ENCODE data around the gene TSPAN11.

- TF ChIP-seq EP300 (IDR thresholded peaks at IDR 0.05) (no peak), USF2 (IDR thresholded peaks at IDR 0.05) (no peak), CTCF (IDR thresholded peaks at IDR 0.05) (no peak), JUNB (IDR thresholded peaks at IDR 0.05) (no peak), RFX5 (IDR thresholded peaks at IDR 0.05) (no peak), BHLHE40 (IDR thresholded peaks at IDR 0.05; ENCODE audit: low read depth, low read length) (no peak), POLR2A (IDR thresholded peaks at IDR 0.05; ENCODE audit: low read length) (no peak), KDM5A (IDR thresholded peaks at IDR 0.05) (no peak), HOXA7 (CRISPR knock-in tag; IDR thresholded peaks at IDR 0.05) (no peak), ELK1 (IDR thresholded peaks at IDR 0.05; ENCODE audit: low read depth, low read length) (no peak), ZC3H11A (IDR thresholded peaks at IDR 0.05) (no peak)
Measured at GRCh38 chr12:30902596-30902995, 24.0 kb upstream of the TSPAN11 start.

Data from A549 (cell line).